Measurements from ENCODE around the gene IRF8.
"Not testable (repeated sequence)": the region's sequence is repeated elsewhere in the genome, so short reads cannot be mapped to it uniquely, and the experiment has no call there.

DNA sequence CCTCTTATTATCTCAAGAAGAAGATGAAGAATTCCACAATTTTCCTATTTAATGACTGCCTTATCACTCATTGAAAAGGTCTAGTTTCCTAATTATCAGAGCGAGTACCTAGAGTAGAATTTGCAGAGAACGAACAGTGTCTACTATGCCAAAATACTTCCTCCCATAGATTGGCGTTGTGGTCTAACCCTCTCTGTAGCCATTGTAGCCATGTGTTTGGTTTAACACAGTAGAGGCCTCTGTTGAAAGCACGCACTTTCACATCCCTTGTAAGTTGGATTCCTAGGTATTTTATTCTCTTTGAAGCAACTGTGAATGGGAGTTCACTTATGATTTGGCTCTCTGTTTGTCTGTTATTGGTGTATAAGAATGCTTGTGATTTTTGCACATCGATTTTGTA lies 24.9 kb upstream of the IRF8 start:
- TF ChIP-seq, protein P1, sequence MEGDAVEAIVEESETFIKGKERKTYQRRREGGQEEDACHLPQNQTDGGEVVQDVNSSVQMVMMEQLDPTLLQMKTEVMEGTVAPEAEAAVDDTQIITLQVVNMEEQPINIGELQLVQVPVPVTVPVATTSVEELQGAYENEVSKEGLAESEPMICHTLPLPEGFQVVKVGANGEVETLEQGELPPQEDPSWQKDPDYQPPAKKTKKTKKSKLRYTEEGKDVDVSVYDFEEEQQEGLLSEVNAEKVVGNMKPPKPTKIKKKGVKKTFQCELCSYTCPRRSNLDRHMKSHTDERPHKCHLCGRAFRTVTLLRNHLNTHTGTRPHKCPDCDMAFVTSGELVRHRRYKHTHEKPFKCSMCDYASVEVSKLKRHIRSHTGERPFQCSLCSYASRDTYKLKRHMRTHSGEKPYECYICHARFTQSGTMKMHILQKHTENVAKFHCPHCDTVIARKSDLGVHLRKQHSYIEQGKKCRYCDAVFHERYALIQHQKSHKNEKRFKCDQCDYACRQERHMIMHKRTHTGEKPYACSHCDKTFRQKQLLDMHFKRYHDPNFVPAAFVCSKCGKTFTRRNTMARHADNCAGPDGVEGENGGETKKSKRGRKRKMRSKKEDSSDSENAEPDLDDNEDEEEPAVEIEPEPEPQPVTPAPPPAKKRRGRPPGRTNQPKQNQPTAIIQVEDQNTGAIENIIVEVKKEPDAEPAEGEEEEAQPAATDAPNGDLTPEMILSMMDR (IDR thresholded peaks at IDR 0.05): not testable (repeated sequence)
- not testable (repeated sequence) for TF ChIP-seq ZFX (IDR thresholded peaks at IDR 0.05; ENCODE audit: borderline replicate concordance)
